ENCODE results near the gene USB1. TPM values are rescaled to one million over a fixed set of nuclear protein-coding genes. Genes with fewer than 3 reads are reported as not detected.
A peak's percentile ranks its signal among the peaks of the same experiment; 100 is the strongest.

Gene USB1
- total RNA-seq, 1 experiment from 2014 or later: 11.9 TPM

GRCh38 chr16:57988929-57989328, 12.3 kb upstream of the USB1 start:
- peak; percentile 70 for DNase-seq (ENCODE audit: low read depth)
- in situ Hi-C loops (cut with HindIII; ENCODE audit: low pct_unique_long_range_greater_than_20kb, low sequenced_read_pairs): no loop called here

- DNase-seq (ENCODE audit: low read depth): no peak
These were observed 9.6 kb upstream of the USB1 start for GRCh38 chr16:57991551-57992059.

GRCh38 chr16:57992084-57992483, 9.1 kb upstream of the USB1 start:
- in situ Hi-C loops (cut with HindIII; ENCODE audit: low pct_unique_long_range_greater_than_20kb, low sequenced_read_pairs): no loop called here
- no peak for DNase-seq (ENCODE audit: low read depth)

More at GRCh38 chr16:57991551-57992059, 9.6 kb upstream of the USB1 start:
- in situ Hi-C loops (cut with HindIII; ENCODE audit: low pct_unique_long_range_greater_than_20kb, low sequenced_read_pairs): no loop called here

DNA sequence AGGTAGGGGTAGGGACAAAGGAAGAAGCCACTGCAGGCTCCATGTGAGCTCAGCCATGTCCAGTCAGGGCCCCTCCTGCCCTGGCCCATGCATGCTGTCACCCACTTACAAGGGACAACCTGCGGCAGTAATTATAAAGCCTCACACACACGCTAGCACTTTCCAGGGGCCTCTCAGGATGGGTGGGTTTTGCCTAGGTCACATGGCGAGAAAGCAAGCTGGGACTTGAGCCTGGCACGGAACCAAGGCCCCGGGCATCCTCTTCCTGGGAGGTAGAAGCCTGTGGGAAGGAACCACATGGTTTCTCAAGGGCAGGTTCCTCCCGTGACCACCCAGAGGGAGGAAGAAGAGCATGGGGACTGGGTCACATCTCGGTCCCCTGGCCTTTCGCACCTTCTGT, 7.8 kb upstream of the USB1 start:
- peak; percentile 49 for DNase-seq (ENCODE audit: low read depth)
- in situ Hi-C loops (cut with HindIII; ENCODE audit: low pct_unique_long_range_greater_than_20kb, low sequenced_read_pairs): no loop called here

DNA sequence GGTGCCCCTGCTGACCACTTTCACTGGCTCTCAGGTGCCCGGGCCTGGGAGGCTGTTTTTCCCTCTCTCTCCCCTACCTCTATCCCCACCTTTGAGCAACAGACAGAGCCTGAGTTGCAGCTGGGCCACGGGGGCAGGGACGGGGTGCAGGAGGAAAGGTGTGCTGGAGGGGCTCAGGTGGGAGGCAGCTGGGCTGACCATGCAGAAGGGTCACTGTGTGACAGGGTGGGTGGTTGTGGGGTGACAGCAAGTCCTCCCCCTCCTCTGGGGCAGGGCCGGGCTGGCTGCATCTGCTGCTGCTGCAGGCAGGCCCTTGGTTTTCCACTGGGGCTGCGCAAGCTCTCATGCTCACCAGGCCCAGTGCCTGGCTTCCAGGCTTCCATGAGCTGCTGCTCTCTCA, 7.3 kb upstream of the USB1 start:
- DNase-seq (ENCODE audit: low read depth): no peak
- in situ Hi-C loops (cut with HindIII; ENCODE audit: low pct_unique_long_range_greater_than_20kb, low sequenced_read_pairs): no loop called here

GRCh38 chr16:57994361-57994760, 6.8 kb upstream of the USB1 start:
- in situ Hi-C loops (cut with HindIII; ENCODE audit: low pct_unique_long_range_greater_than_20kb, low sequenced_read_pairs): no loop called here
- DNase-seq (ENCODE audit: low read depth): no peak

DNA sequence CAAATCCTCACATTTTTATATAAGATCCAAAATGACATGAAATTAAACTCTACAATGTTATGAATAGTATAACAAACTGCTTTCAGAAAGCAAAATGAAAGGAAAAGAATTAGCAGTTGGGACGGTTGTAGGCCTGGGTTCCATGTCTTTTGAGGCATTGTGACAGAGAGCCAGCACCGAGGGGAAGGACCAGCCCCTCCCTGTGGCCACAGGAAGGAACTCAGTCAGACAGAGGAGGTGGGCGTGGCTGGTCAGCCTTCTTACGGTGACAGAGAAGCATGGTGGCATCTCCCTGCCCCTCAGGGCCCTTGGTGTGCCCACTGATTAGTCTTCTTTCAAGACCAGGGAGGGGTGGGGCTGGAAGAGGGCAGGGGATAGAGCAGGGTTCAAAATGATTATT, 6.4 kb upstream of the USB1 start:
- DNase-seq (ENCODE audit: low read depth): peak; percentile 51
- in situ Hi-C loops (cut with HindIII; ENCODE audit: low pct_unique_long_range_greater_than_20kb, low sequenced_read_pairs): no loop called here

- in situ Hi-C loops (cut with HindIII; ENCODE audit: low pct_unique_long_range_greater_than_20kb, low sequenced_read_pairs): no loop called here
- DNase-seq (ENCODE audit: low read depth): no peak
These were observed 5.3 kb upstream of the USB1 start for GRCh38 chr16:57995721-57996405.

- in situ Hi-C loops (cut with HindIII; ENCODE audit: low pct_unique_long_range_greater_than_20kb, low sequenced_read_pairs): no loop called here
- no peak for DNase-seq (ENCODE audit: low read depth)
These were observed 4.6 kb upstream of the USB1 start for GRCh38 chr16:57996406-57997175.

DNA sequence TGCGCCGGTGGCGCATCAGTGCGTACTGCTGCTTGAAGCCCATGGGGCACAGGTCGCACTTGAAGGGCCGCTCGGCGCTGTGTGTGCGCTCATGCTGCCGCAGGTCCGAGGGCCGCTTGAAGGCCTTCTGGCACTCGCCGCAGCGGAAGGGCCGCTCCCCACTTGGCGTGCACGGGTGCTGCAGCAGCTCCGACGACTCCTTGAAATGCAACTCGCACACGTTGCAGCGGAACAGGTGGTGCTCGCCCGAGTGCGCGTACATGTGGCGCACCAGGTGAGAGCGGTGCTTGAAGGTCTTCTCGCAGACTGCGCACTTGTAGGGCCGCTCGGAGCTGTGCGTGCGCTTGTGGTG, 4.1 kb upstream of the USB1 start:
- in situ Hi-C loops (cut with HindIII; ENCODE audit: low pct_unique_long_range_greater_than_20kb, low sequenced_read_pairs): no loop called here
- no peak for DNase-seq (ENCODE audit: low read depth)

DNA sequence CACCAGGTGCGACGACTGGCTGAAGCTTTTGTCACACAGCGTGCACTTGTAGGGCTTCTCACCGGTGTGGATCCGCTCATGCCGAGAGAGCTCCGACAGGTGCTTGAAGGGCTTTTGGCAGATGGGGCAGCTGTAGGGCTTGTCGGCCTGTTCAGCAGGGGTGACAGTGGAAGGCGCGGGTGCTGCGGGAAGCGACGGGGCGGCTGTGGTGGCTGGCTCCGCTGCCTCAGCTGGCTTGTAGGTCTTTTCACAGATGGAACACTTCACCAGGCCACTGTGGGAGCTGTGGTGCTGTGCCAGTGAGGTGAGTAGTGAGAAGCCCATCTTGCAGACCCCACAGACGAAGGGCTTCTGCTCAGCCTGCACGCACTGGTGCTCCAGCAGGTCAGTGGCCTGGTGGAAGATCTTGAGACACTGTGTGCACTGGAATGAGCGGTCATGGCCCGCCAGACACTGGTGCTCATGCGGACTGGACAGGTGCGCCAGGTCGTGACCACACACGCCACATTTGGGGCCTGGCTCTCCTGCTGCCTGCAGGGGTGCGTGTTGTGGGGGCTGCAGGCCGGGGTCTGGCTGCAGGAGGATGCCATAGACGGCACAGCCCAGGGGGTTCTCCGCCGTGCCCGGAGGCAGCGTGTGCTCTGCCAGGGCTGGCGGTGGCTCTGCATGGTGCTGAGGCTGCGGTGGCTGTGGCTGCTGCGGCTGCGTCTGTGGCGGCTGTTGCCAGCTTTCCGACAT, 3.5 kb upstream of the USB1 start:
- in situ Hi-C loops (cut with HindIII; ENCODE audit: low pct_unique_long_range_greater_than_20kb, low sequenced_read_pairs): no loop called here
- no peak for DNase-seq (ENCODE audit: low read depth)

- no peak for DNase-seq (ENCODE audit: low read depth)
- in situ Hi-C loops (cut with HindIII; ENCODE audit: low pct_unique_long_range_greater_than_20kb, low sequenced_read_pairs): no loop called here
These were observed 2.7 kb upstream of the USB1 start for GRCh38 chr16:57998486-57998885.

DNA sequence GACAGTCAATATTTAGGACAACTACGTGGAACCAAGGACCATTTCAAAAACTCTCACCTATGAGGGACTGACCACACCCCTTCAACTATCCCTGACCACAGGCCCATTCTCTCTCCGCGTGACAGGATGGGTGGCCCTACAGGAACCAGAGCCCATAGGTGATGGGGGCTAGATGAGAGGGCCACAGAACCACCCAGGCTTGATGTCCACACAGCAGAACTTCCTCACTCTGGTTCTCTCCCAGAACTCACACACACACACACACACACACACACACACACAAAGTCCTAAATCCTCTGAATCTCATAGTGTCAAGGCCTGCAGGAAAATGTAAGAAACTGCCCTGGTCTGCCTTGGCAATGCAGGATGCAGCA, 2.2 kb upstream of the USB1 start:
- in situ Hi-C loops (cut with HindIII; ENCODE audit: low pct_unique_long_range_greater_than_20kb, low sequenced_read_pairs): no loop called here
- DNase-seq (ENCODE audit: low read depth): no peak

DNA sequence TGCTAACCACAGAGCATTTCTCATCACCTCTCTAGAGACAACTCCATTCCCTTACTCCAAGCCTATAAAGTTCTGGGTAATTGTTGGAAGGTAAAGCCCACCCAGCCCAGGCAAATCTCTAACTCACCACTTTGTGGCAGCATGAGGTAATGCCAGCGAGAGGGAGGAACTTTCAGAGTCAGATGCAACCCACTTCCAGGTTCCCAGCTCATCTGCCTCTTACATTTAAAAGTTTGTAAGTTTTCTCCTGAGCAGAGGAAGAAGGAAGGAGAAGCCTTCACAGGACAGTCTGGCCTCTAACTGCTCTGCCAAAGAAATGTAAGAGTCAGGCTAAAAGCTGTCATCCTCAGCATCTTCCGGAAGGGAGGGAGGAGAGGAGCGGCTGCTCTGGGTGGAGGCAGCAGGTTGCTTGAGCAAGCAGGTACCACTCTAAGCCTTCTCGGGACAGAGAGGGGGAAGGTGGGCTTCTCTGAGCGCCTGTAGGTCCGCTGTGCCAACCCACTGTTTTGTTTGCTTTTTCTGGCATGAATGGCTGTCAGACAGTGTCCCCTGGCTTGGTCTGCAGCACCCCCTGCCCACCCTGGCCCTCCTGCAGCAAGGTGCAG, 1.7 kb upstream of the USB1 start:
- no peak for DNase-seq (ENCODE audit: low read depth)
- in situ Hi-C loops (cut with HindIII; ENCODE audit: low pct_unique_long_range_greater_than_20kb, low sequenced_read_pairs): no loop called here

DNA sequence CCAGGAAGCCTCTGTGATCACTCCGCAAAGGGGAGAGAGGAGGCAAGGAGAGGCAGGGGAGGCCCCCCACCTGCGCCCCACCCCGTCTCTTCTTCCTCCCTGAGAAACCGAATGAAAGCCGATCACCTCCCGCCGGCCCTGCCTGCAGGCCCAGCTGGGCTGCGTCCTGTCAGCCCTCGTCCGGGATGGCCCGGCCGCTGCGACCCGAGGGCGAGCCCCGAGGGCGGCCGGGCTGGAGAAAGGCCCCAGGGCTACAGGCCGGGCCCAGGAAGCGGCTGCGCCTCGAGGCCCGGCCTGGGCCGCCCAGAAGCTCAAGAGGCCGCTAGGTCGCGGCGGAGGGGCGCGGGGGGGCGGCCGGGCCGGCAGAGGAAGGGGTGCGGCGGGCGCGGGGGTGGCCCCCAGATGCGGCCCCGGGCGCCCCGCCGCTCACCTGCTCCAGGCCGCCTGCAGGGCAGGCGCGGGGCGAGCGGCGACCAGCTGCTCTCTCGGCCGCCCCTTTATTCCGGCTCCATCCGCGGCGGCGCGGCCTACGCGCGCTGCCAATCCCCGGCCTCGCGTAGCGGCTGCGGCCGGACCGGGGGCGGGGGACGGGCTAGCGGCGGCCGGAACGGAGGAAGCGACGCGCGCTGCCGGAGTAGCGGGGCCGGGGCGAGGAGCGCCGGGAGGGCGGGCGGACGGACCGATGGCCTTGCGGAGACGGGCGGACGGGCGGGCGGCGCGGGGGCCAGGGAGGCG, 1.1 kb upstream of the USB1 start, which contains the start of gene ZNF319:
ZNF319 (minus strand) TSS at position 702 of the 735 bp plus-strand sequence. CDS start 2,407 bp downstream, outside the sequence.
- DNase-seq (ENCODE audit: low read depth): no peak

GRCh38 chr16:58001781-58002415, 691 bp downstream of the USB1 start:
- no peak for DNase-seq (ENCODE audit: low read depth)
- in situ Hi-C loops (cut with HindIII; ENCODE audit: low pct_unique_long_range_greater_than_20kb, low sequenced_read_pairs): no loop called here

More for the DNA sequence above, 1.1 kb upstream of the USB1 start, which contains the start of gene ZNF319:
- in situ Hi-C loops (cut with HindIII; ENCODE audit: low pct_unique_long_range_greater_than_20kb, low sequenced_read_pairs): no loop called here

DNA sequence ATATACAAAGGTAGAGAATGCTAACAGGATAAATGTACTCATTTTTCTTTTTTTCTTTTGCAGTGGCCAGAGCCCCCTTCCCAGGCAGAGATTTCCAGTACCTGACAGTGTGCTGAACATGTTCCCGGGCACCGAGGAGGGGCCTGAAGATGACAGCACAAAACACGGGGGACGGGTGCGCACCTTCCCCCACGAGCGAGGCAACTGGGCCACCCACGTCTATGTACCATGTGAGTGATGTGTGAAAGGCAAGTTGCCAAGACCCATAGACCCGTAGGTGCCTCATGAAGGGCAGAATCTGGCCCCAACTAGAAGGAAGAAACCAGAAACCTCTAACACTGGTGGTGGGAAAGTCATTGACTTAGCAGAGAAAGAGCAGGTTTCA, 1.2 kb downstream of the USB1 start:
- no peak for DNase-seq (ENCODE audit: low read depth)
- in situ Hi-C loops (cut with HindIII; ENCODE audit: low pct_unique_long_range_greater_than_20kb, low sequenced_read_pairs): no loop called here

DNA sequence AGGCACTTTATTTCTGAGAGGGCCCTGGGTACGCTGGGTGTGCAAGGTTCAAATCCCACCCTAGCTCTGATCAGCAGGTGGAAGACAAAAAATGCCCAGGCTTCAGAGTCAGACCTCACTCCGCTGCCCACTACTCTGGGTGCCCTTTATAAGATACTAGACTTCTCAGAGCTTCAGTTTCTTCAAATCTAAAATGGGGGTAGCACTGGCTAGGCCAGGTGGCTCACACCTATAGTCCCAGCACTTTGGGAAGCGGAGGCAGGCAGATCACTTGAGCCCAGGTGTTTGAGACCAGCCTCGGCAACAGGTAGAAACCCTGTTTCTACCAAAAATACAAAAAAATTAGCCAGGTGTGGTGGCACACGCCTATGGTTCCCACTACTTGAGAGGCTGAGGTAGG, 1.7 kb downstream of the USB1 start:
- no peak for DNase-seq (ENCODE audit: low read depth)
- in situ Hi-C loops (cut with HindIII; ENCODE audit: low pct_unique_long_range_greater_than_20kb, low sequenced_read_pairs): no loop called here
